Breast epithelium (tissue), 4 donors: ENCODE results near the gene FRK. TPM values are rescaled to one million over a fixed set of nuclear protein-coding genes. Genes with fewer than 3 reads are reported as not detected.

ENCODE experiments used
- DNase-seq, 2 donors: peaks; one replicate each; pipeline ENCODE4 v3.0.0-alpha.2; 2019; ENCODE audit warnings: low spot score in 2 of 2
- H3K27ac ChIP-seq, 2 donors: fragments of 200-600 bp; sonication (generic) in 1 of 2; one replicate each; pipeline ENCODE4 v1.5.1; 2016 to 2019; ENCODE audit warnings: mild to moderate bottlenecking in 1 of 2
- H3K27me3 ChIP-seq, 2 donors: fragments of 200-600 bp; sonication (generic) in 1 of 2; one replicate each; pipeline versions ENCODE4 v1.5.1 to v1.6.0; 2017 to 2019; ENCODE audit warnings: control low read depth in 1 of 2, mild to moderate bottlenecking in 1 of 2
- H3K36me3 ChIP-seq: fragments of 200-600 bp; one replicate; pipeline ENCODE4 v1.5.1; 2019
- H3K4me1 ChIP-seq, 2 donors: fragments of 200-600 bp; sonication (generic); one replicate each; pipeline ENCODE4 v1.5.1; 2016 to 2019; ENCODE audit warnings: control low read depth in 1 of 2
- H3K4me3 ChIP-seq, 3 donors: fragments of 200-600 bp; sonication (generic); 1 replicate in 2 of 3; 2 replicates in 1 of 3; pipeline ENCODE4 v1.5.1; 2016 to 2019; ENCODE audit warnings: mild to moderate bottlenecking in 3 of 3, moderate library complexity in 2 of 3
- H3K9me3 ChIP-seq, 2 donors: fragments of 200-600 bp; sonication (generic) in 1 of 2; one replicate each; pipeline ENCODE4 v1.5.1; 2016 to 2019; ENCODE audit warnings: control low read depth in 1 of 2
- CTCF ChIP-seq, 3 donors: fragments of 450-650 bp; IDR thresholded peaks; one replicate each; pipeline ENCODE4 v1.5.1; 2016 to 2017; ENCODE audit warnings: antibody characterized with exemption in 3 of 3, mild to moderate bottlenecking in 3 of 3, moderate library complexity in 3 of 3
- POLR2A ChIP-seq: fragments of 450-650 bp; IDR thresholded peaks from one replicate; pipeline ENCODE4 v1.6.1; 2016; ENCODE audit warnings: antibody characterized with exemption, mild to moderate bottlenecking, moderate library complexity
- POLR2AphosphoS5 ChIP-seq, 3 donors: sonication (generic); formaldehyde crosslinking; IDR thresholded peaks; one replicate each; pipeline ENCODE4 v1.6.1; 2017; ENCODE audit warnings: antibody characterized with exemption in 3 of 3
- intact Hi-C: fragments of 100-400 bp; cut with DNase I; formaldehyde crosslinking; loops from one replicate; pipeline ENCODE4 v1.15.1; 2023; ENCODE audit warnings: low total_unique reads
- total RNA-seq, 3 donors: library from RNA; depleted of rRNA; stranded (reverse); fragments of >200 nt; gene quantifications; one replicate each; pipeline ENCODE4 v1.1.0, GENCODE V29; 2016

FRK gene
- total RNA-seq, 3 donors from 2014 or later = 0.64 to 10.5 (median 5.9) TPM

GRCh38 chr6:116020738-116021137 is 40.0 kb downstream of the FRK start:
- Histone ChIP-seq H3K4me3 (no peak overlapping the region), H3K9me3 (no peaks in the 10 kb centered on the region), H3K27ac (no peak overlapping the region), H3K4me1 (no peaks in the 10 kb centered on the region), H3K27me3 (no peaks in the 10 kb centered on the region), H3K36me3 (no peaks in the 10 kb centered on the region)
- no peak for TF ChIP-seq POLR2AphosphoS5 (IDR thresholded peaks at IDR 0.05)
- TF ChIP-seq CTCF (IDR thresholded peaks at IDR 0.05) = no peak
- no peak for TF ChIP-seq POLR2A
- no peak for DNase-seq
- intact Hi-C loops = no loop called here

GRCh38 chr6:116019428-116019827 is 41.3 kb downstream of the FRK start:
- DNase-seq = no peak
- no peaks in the 10 kb centered on the region for H3K4me1 ChIP-seq
- intact Hi-C loops = no loop called here
- TF ChIP-seq POLR2AphosphoS5 (IDR thresholded peaks at IDR 0.05) (no peak), POLR2A (no peak), CTCF (IDR thresholded peaks at IDR 0.05) (no peak)
- no peaks in the 10 kb centered on the region for H3K36me3 ChIP-seq
- no peak overlapping the region for H3K27ac ChIP-seq
- H3K4me3 ChIP-seq = no peak overlapping the region
- H3K9me3 ChIP-seq = no peaks in the 10 kb centered on the region
- no peaks in the 10 kb centered on the region for H3K27me3 ChIP-seq

DNA sequence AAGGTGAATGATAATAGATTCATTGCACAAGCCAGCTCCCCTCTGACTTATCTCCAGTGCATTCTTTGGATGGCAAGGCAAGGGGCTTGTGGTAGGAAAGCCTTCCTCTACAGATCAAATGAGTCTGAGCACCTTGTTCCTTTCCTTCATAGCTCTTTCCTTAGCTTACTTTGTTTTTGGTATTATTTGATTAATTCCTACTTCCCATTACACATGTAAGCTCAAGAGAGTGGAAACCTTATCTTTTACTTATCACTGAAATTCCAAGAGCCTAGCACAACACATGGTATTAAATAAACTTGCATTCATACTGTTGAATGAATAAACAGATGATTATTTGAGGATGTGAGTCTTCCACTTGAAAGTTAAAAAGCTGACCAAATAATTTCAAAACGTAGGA is 41.7 kb downstream of the FRK start:
- intact Hi-C loops = no loop called here
- Histone ChIP-seq H3K27ac (no peak overlapping the region), H3K4me3 (no peak overlapping the region), H3K27me3 (no peaks in the 10 kb centered on the region), H3K9me3 (no peaks in the 10 kb centered on the region), H3K4me1 (no peaks in the 10 kb centered on the region), H3K36me3 (no peaks in the 10 kb centered on the region)
- TF ChIP-seq CTCF (IDR thresholded peaks at IDR 0.05) (no peak), POLR2A (no peak), POLR2AphosphoS5 (IDR thresholded peaks at IDR 0.05) (no peak)
- DNase-seq = no peak

- intact Hi-C loops = no loop called here
Observed at GRCh38 chr6:116017546-116018295, 43.0 kb downstream of the FRK start.

More at GRCh38 chr6:116017546-116018295, 43.0 kb downstream of the FRK start:
- no peaks in the 10 kb centered on the region for H3K4me1 ChIP-seq
- TF ChIP-seq CTCF (IDR thresholded peaks at IDR 0.05) (no peak), POLR2AphosphoS5 (IDR thresholded peaks at IDR 0.05) (no peak), POLR2A (no peak)
- DNase-seq = no peak
- H3K9me3 ChIP-seq = no peaks in the 10 kb centered on the region
- no peaks in the 10 kb centered on the region for H3K36me3 ChIP-seq
- no peak overlapping the region for H3K4me3 ChIP-seq
- H3K27ac ChIP-seq = peak overlapping the region; percentile 30 to 33
- no peaks in the 10 kb centered on the region for H3K27me3 ChIP-seq
